ENCODE results near the gene BANK1. TPM values are rescaled to one million over a fixed set of nuclear protein-coding genes. Genes with fewer than 3 reads are reported as not detected.

Gene BANK1
- total and polyA plus RNA-seq, 4 experiments from 2014 or later = 0.11 to 4.6 TPM; not detected in 2

DNA sequence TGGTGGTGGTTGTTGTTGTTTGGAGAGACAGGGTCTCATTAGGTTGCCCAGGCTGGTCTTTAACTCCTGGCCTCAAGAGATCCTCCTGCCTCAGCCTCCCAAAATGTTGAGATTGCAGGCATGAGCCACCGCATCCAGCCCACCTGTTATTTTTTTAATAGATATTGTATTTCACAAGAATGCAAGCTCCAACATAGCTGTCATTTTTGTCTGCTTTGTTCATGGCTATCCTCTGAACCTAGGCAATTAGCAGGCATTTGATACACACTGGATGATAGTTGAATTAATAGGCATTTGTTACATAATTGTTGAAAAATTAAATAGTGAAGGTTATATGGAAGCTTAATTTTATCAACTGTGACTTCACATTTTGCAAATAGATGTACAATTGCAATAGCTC is 64.7 kb downstream of the BANK1 start:
- H3K4me3 Mint-ChIP-seq = no peak overlapping the region
- no peak overlapping the region for H3K27ac Mint-ChIP-seq
- Histone ChIP-seq H3K36me3 (ENCODE audit: insufficient read depth, low read length) (no peaks in the 10 kb centered on the region), H3K9me3 (ENCODE audit: control insufficient read depth in 1 of 2, low read length in 2 of 2) (no peaks in the 10 kb centered on the region), H3K4me3 (ENCODE audit: low read length in 2 of 2) (no peak overlapping the region), H3K4me1 (ENCODE audit: insufficient read depth, low read length) (no peaks in the 10 kb centered on the region), H3K27me3 (ENCODE audit: insufficient read depth, low read length) (no peaks in the 10 kb centered on the region), H3K27ac (ENCODE audit: low read depth, low read length) (no peak overlapping the region)
- no peaks in the 10 kb centered on the region for H3K36me3 Mint-ChIP-seq
- POLR2A ChIA-PET (ENCODE audit: partially characterized antibody) = no interaction called here
- intact Hi-C loops (cut with micrococcal nuclease) = no loop called here
- no peak for DNase-seq
- no peaks in the 10 kb centered on the region for H3K4me1 Mint-ChIP-seq
- CTCF ChIA-PET (ENCODE audit: partially characterized antibody) = interaction anchor here (1.2 kb wide), 1 partner anchor 9 kb away, joined by 3 read pairs; no protein-coding TSS in a partner anchor
- peaks cover 0 to 2% (median 0%) of the 10 kb centered on the region in 8 donors for H3K9me3 Mint-ChIP-seq
- peaks cover 6% of the 10 kb centered on the region in 2 donors for H3K27me3 Mint-ChIP-seq

DNA sequence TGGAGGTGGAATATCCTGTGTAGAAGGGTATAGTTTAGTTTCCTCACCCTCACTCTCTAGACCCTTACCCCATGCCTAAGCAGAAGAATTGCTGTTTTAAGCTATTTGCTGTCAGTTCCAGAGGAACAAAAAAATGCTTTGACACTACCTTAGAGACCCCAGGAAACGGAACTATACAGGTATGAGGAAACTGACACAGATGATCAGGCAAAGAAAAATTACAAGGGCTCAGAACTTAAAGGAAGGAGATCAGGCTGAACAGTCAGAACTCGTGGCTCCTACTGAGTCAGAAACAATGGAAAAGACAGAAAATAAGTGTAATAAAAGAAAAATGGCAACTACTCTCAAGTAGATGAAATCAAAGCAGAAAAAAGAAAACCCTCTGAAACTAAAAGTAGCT is 65.6 kb downstream of the BANK1 start:
- ChIA-PET POLR2A (ENCODE audit: partially characterized antibody) (no interaction called here), CTCF (ENCODE audit: partially characterized antibody) (no interaction called here)
- Mint-ChIP-seq H3K4me3 (no peak overlapping the region), H3K9me3 (peaks cover 0 to 2% (median 0%) of the 10 kb centered on the region in 8 donors), H3K27me3 (peaks cover 5 to 6% of the 10 kb centered on the region in 2 donors), H3K4me1 (no peaks in the 10 kb centered on the region), H3K27ac (no peak overlapping the region), H3K36me3 (no peaks in the 10 kb centered on the region)
- H3K27ac ChIP-seq (ENCODE audit: low read depth, low read length) = no peak overlapping the region
- no peak for DNase-seq
- H3K4me1 ChIP-seq (ENCODE audit: insufficient read depth, low read length) = no peaks in the 10 kb centered on the region
- no peaks in the 10 kb centered on the region for H3K36me3 ChIP-seq (ENCODE audit: insufficient read depth, low read length)
- intact Hi-C loops (cut with micrococcal nuclease) = no loop called here
- H3K9me3 ChIP-seq (ENCODE audit: control insufficient read depth in 1 of 2, low read length in 2 of 2) = no peaks in the 10 kb centered on the region
- no peaks in the 10 kb centered on the region for H3K27me3 ChIP-seq (ENCODE audit: insufficient read depth, low read length)
- no peak overlapping the region for H3K4me3 ChIP-seq (ENCODE audit: low read length in 2 of 2)

GRCh38 chr4:101857176-101857575 is 66.6 kb downstream of the BANK1 start:
- H3K4me1 ChIP-seq (ENCODE audit: insufficient read depth, low read length) = no peaks in the 10 kb centered on the region

GRCh38 chr4:101858641-101859040 is 68.1 kb downstream of the BANK1 start:
- Histone ChIP-seq H3K27ac (ENCODE audit: low read depth, low read length) (no peak overlapping the region), H3K27me3 (ENCODE audit: insufficient read depth, low read length) (no peaks in the 10 kb centered on the region), H3K9me3 (ENCODE audit: control insufficient read depth in 1 of 2, low read length in 2 of 2) (no peaks in the 10 kb centered on the region), H3K36me3 (ENCODE audit: insufficient read depth, low read length) (no peaks in the 10 kb centered on the region), H3K4me3 (ENCODE audit: low read length in 2 of 2) (no peak overlapping the region), H3K4me1 (ENCODE audit: insufficient read depth, low read length) (no peaks in the 10 kb centered on the region)
- peaks cover 0 to 2% (median 0%) of the 10 kb centered on the region in 8 donors for H3K9me3 Mint-ChIP-seq
- CTCF ChIA-PET (ENCODE audit: partially characterized antibody) = no interaction called here
- DNase-seq = no peak
- H3K4me1 Mint-ChIP-seq = no peaks in the 10 kb centered on the region
- H3K27ac Mint-ChIP-seq = no peak overlapping the region
- POLR2A ChIA-PET (ENCODE audit: partially characterized antibody) = no interaction called here
- peaks cover 7 to 8% of the 10 kb centered on the region in 2 donors for H3K27me3 Mint-ChIP-seq
- H3K4me3 Mint-ChIP-seq = no peak overlapping the region
- H3K36me3 Mint-ChIP-seq = no peaks in the 10 kb centered on the region
- intact Hi-C loops (cut with micrococcal nuclease) = no loop called here

More at GRCh38 chr4:101857176-101857575, 66.6 kb downstream of the BANK1 start:
- no peaks in the 10 kb centered on the region for H3K27me3 ChIP-seq (ENCODE audit: insufficient read depth, low read length)
- CTCF ChIA-PET (ENCODE audit: partially characterized antibody) = no interaction called here
- POLR2A ChIA-PET (ENCODE audit: partially characterized antibody) = no interaction called here
- Mint-ChIP-seq H3K36me3 (no peaks in the 10 kb centered on the region), H3K27ac (no peak overlapping the region), H3K4me1 (no peaks in the 10 kb centered on the region), H3K27me3 (peaks cover 5 to 8% of the 10 kb centered on the region in 2 donors), H3K9me3 (peaks cover 0 to 2% (median 0%) of the 10 kb centered on the region in 8 donors), H3K4me3 (no peak overlapping the region)
- H3K4me3 ChIP-seq (ENCODE audit: low read length in 2 of 2) = no peak overlapping the region
- intact Hi-C loops (cut with micrococcal nuclease) = no loop called here
- no peak for DNase-seq
- no peaks in the 10 kb centered on the region for H3K36me3 ChIP-seq (ENCODE audit: insufficient read depth, low read length)
- no peak overlapping the region for H3K27ac ChIP-seq (ENCODE audit: low read depth, low read length)
- H3K9me3 ChIP-seq (ENCODE audit: control insufficient read depth in 1 of 2, low read length in 2 of 2) = no peaks in the 10 kb centered on the region

DNA sequence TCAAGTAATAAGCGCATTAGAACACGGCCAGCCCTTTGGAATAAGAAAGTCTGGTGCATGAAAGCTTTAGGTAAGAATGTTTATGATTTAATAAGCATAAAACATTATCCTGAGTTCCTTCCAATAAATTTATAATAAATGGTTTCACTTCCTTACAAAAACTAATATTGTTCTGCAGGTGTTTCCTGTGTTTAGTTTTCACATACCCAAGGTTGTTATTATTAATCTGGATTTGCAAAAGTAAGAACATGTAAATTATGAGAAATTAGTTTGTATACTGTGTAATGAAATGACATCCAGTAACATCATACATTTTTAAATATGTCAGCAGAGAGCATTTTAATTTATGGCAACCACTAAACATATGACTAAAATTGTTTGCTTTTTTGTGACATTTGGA is 72.1 kb downstream of the BANK1 start:
- ChIA-PET CTCF (ENCODE audit: partially characterized antibody) (no interaction called here), POLR2A (ENCODE audit: partially characterized antibody) (no interaction called here)
- H3K4me1 Mint-ChIP-seq = no peaks in the 10 kb centered on the region
- H3K9me3 ChIP-seq (ENCODE audit: control insufficient read depth in 1 of 2, low read length in 2 of 2) = no peaks in the 10 kb centered on the region
- no peaks in the 10 kb centered on the region for H3K36me3 Mint-ChIP-seq
- intact Hi-C loops (cut with micrococcal nuclease) = no loop called here
- H3K27ac Mint-ChIP-seq = no peak overlapping the region
- H3K36me3 ChIP-seq (ENCODE audit: insufficient read depth, low read length) = no peaks in the 10 kb centered on the region
- H3K4me1 ChIP-seq (ENCODE audit: insufficient read depth, low read length) = no peaks in the 10 kb centered on the region
- H3K9me3 Mint-ChIP-seq = peaks cover 0 to 4% (median 0%) of the 10 kb centered on the region in 8 donors
- no peak overlapping the region for H3K27ac ChIP-seq (ENCODE audit: low read depth, low read length)
- no peak overlapping the region for H3K4me3 Mint-ChIP-seq
- DNase-seq = no peak
- H3K27me3 ChIP-seq (ENCODE audit: insufficient read depth, low read length) = no peaks in the 10 kb centered on the region
- peaks cover 3 to 11% of the 10 kb centered on the region in 2 donors for H3K27me3 Mint-ChIP-seq
- no peak overlapping the region for H3K4me3 ChIP-seq (ENCODE audit: low read length in 2 of 2)

- Mint-ChIP-seq H3K27me3 (peaks cover 3 to 8% of the 10 kb centered on the region in 2 donors), H3K4me1 (no peaks in the 10 kb centered on the region), H3K27ac (no peak overlapping the region), H3K4me3 (no peak overlapping the region), H3K9me3 (peaks cover 0 to 4% (median 0%) of the 10 kb centered on the region in 8 donors), H3K36me3 (no peaks in the 10 kb centered on the region)
- Histone ChIP-seq H3K4me3 (ENCODE audit: low read length in 2 of 2) (no peak overlapping the region), H3K36me3 (ENCODE audit: insufficient read depth, low read length) (no peaks in the 10 kb centered on the region), H3K9me3 (ENCODE audit: control insufficient read depth in 1 of 2, low read length in 2 of 2) (no peaks in the 10 kb centered on the region), H3K27me3 (ENCODE audit: insufficient read depth, low read length) (no peaks in the 10 kb centered on the region), H3K27ac (ENCODE audit: low read depth, low read length) (no peak overlapping the region), H3K4me1 (ENCODE audit: insufficient read depth, low read length) (no peaks in the 10 kb centered on the region)
- ChIA-PET POLR2A (ENCODE audit: partially characterized antibody) (no interaction called here), CTCF (ENCODE audit: partially characterized antibody) (no interaction called here)
- intact Hi-C loops (cut with micrococcal nuclease) = no loop called here
- no peak for DNase-seq
Observed at GRCh38 chr4:101864660-101865059, 74.1 kb downstream of the BANK1 start.

DNA sequence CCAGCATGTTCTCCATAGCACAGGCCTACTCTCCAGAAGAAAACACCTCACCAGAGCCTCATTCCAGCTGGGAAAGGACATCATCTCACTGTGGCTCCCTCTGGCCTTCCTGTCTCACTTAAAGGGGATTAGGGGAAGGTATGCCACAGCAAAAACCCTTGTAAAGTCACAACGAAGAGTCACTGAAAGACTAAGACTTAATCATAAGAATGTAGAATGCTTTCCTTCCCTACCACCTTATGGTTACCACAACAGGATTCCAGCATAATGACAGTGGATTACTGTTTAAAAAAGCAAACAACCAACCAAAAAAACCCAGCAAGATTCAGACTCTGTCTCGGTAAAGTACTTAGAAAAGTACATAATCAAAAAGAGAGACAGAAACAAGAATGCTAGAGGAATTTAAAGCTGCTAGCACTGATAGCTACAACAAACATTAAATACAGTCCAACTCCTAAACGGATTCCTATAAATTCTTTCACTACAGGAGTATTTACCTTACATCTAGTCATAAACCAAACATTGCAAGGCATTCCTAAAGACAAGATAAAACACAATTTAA is 75.1 kb downstream of the BANK1 start:
- Histone ChIP-seq H3K27ac (ENCODE audit: low read depth, low read length) (no peak overlapping the region), H3K4me1 (ENCODE audit: insufficient read depth, low read length) (no peaks in the 10 kb centered on the region), H3K36me3 (ENCODE audit: insufficient read depth, low read length) (no peaks in the 10 kb centered on the region), H3K4me3 (ENCODE audit: low read length in 2 of 2) (no peak overlapping the region), H3K27me3 (ENCODE audit: insufficient read depth, low read length) (no peaks in the 10 kb centered on the region), H3K9me3 (ENCODE audit: control insufficient read depth in 1 of 2, low read length in 2 of 2) (no peaks in the 10 kb centered on the region)
- DNase-seq = no peak
- no peaks in the 10 kb centered on the region for H3K36me3 Mint-ChIP-seq
- peaks cover 0 to 4% (median 0%) of the 10 kb centered on the region in 8 donors for H3K9me3 Mint-ChIP-seq
- H3K27ac Mint-ChIP-seq = no peak overlapping the region
- ChIA-PET CTCF (ENCODE audit: partially characterized antibody) (no interaction called here), POLR2A (ENCODE audit: partially characterized antibody) (no interaction called here)
- H3K4me1 Mint-ChIP-seq = no peaks in the 10 kb centered on the region
- intact Hi-C loops (cut with micrococcal nuclease) = no loop called here
- H3K27me3 Mint-ChIP-seq = peaks cover 1 to 6% of the 10 kb centered on the region in 2 donors
- H3K4me3 Mint-ChIP-seq = no peak overlapping the region

DNA sequence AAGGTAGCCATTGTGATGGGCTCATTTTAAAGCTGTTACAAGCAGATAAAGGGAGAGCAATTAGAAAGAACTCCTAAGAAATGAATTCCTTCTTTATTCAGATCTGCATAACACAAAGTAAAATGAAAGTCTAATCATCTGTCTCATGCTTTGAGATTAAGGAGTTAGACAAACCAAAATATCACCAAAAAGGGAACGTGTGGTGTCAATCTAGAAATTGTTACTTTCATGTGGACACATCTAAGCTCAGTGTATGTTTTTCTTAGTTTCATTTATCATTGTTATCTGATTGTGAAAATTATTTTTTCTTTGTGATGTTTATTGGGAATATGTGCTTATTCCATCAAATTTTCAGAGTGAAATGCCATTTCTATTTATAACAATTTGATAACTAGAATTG is 80.3 kb downstream of the BANK1 start:
- H3K4me1 Mint-ChIP-seq = no peaks in the 10 kb centered on the region
- POLR2A ChIA-PET (ENCODE audit: partially characterized antibody) = no interaction called here
- H3K27me3 ChIP-seq (ENCODE audit: insufficient read depth, low read length) = no peaks in the 10 kb centered on the region
- no peaks in the 10 kb centered on the region for H3K9me3 ChIP-seq (ENCODE audit: control insufficient read depth in 1 of 2, low read length in 2 of 2)
- no peak for DNase-seq
- no peaks in the 10 kb centered on the region for H3K36me3 Mint-ChIP-seq
- peaks cover 3 to 7% of the 10 kb centered on the region in 2 donors for H3K27me3 Mint-ChIP-seq
- no peak overlapping the region for H3K27ac ChIP-seq (ENCODE audit: low read depth, low read length)
- intact Hi-C loops (cut with micrococcal nuclease) = no loop called here
- H3K36me3 ChIP-seq (ENCODE audit: insufficient read depth, low read length) = no peaks in the 10 kb centered on the region
- H3K27ac Mint-ChIP-seq = no peak overlapping the region
- H3K4me3 ChIP-seq (ENCODE audit: low read length in 2 of 2) = no peak overlapping the region
- CTCF ChIA-PET (ENCODE audit: partially characterized antibody) = no interaction called here
- H3K4me3 Mint-ChIP-seq = no peak overlapping the region
- H3K4me1 ChIP-seq (ENCODE audit: insufficient read depth, low read length) = no peaks in the 10 kb centered on the region
- H3K9me3 Mint-ChIP-seq = peaks cover 0 to 4% (median 0%) of the 10 kb centered on the region in 8 donors

Measured in CD4-positive, alpha-beta memory T cell (primary cell).